ENCODE data around the gene ZBP1. TPM values are rescaled to one million over a fixed set of nuclear protein-coding genes. Genes with fewer than 3 reads are reported as not detected.

The ZBP1 gene
- total RNA-seq, 1 donor from 2014 or later = not detected

DNA sequence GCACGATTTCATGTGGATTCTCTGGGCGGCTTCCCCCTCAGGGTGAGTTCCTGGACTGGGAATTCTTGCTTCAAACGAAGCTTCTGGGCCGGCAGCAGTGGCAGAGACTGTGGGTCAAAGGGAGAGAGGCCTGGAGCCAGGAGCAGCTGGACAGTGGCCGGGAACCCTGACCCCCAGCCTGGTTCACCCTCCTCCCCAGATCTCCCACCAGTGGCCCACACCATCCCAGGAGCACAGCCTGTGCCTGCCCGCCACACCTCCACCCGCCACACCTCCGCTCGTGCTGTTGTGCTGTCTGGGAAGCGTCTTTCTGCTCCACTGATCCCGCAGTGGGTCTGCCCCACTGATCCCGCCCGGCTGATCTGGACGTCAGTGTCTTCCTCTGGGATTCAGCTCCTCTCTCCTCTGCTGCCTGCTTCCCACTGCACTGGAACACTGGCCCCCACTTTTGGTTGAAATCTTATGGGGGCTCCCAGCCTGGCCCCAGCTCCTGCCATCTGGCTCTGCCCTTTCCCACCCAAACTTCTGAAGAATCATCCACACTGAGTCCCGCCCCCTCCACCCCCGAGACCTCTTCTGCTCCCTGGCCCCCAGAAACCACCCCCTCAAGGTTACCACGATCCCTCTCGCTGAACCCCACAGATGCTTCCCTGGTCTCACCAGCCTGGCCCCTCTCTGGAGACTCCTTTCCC, 9.8 kb downstream of the ZBP1 start:
- H3K4me1 Mint-ChIP-seq (ENCODE audit: low read depth) = no peaks in the 10 kb centered on the region
- no peak for TF ChIP-seq CTCF (IDR thresholded peaks at IDR 0.05; ENCODE audit: unreplicated experiment)
- no peaks in the 10 kb centered on the region for H3K36me3 Mint-ChIP-seq (ENCODE audit: insufficient read depth)
- no peak for DNase-seq (ENCODE audit: low spot score, unreplicated experiment)
- no peaks in the 10 kb centered on the region for H3K9me3 Mint-ChIP-seq (ENCODE audit: low read depth)
- H3K4me3 Mint-ChIP-seq (ENCODE audit: low read depth) = no peak overlapping the region
- peak overlapping the region; percentile 21 for H3K27ac Mint-ChIP-seq
- H3K27me3 Mint-ChIP-seq = peaks cover 28% of the 10 kb centered on the region

- Mint-ChIP-seq H3K4me1 (ENCODE audit: low read depth) (no peaks in the 10 kb centered on the region), H3K27me3 (peaks cover 31% of the 10 kb centered on the region), H3K9me3 (ENCODE audit: low read depth) (no peaks in the 10 kb centered on the region), H3K27ac (no peak overlapping the region), H3K36me3 (ENCODE audit: insufficient read depth) (no peaks in the 10 kb centered on the region), H3K4me3 (ENCODE audit: low read depth) (no peak overlapping the region)
- no peak for DNase-seq (ENCODE audit: low spot score, unreplicated experiment)
- TF ChIP-seq CTCF (IDR thresholded peaks at IDR 0.05; ENCODE audit: unreplicated experiment) = peak; percentile 29
These were observed 10.4 kb downstream of the ZBP1 start for GRCh38 chr20:57609842-57610167.

GRCh38 chr20:57609086-57609841, 11.0 kb downstream of the ZBP1 start:
- Mint-ChIP-seq H3K27me3 (peaks cover 35% of the 10 kb centered on the region), H3K4me3 (ENCODE audit: low read depth) (no peak overlapping the region), H3K4me1 (ENCODE audit: low read depth) (no peaks in the 10 kb centered on the region), H3K36me3 (ENCODE audit: insufficient read depth) (no peaks in the 10 kb centered on the region), H3K9me3 (ENCODE audit: low read depth) (no peaks in the 10 kb centered on the region), H3K27ac (no peak overlapping the region)
- DNase-seq (ENCODE audit: low spot score, unreplicated experiment) = no peak
- no peak for TF ChIP-seq CTCF (IDR thresholded peaks at IDR 0.05; ENCODE audit: unreplicated experiment)

DNA sequence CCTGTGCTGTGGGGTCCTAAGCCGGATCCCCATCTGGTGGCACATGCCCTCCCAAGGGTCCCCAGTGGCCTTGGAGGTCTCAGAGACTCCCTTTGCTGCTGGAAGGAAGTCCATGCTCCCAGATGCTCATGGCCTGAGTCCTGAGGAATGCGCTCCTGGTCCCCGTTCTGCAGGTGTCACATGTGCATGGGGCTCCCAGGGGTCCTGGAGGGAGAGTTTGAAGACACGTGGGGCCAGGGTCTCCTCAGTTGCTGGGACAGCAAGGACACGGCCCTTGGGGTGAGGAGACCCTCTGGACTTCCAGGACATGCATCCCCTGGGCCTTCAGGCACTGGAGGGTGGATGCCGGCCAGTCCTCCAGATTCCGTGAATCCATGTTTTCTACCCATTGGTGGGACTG, 11.7 kb downstream of the ZBP1 start:
- no peak overlapping the region for H3K4me3 Mint-ChIP-seq (ENCODE audit: low read depth)
- DNase-seq (ENCODE audit: low spot score, unreplicated experiment) = no peak
- no peaks in the 10 kb centered on the region for H3K9me3 Mint-ChIP-seq (ENCODE audit: low read depth)
- H3K36me3 Mint-ChIP-seq (ENCODE audit: insufficient read depth) = no peaks in the 10 kb centered on the region
- H3K4me1 Mint-ChIP-seq (ENCODE audit: low read depth) = no peaks in the 10 kb centered on the region
- H3K27ac Mint-ChIP-seq = no peak overlapping the region
- no peak for TF ChIP-seq CTCF (IDR thresholded peaks at IDR 0.05; ENCODE audit: unreplicated experiment)
- H3K27me3 Mint-ChIP-seq = peaks cover 36% of the 10 kb centered on the region

DNA sequence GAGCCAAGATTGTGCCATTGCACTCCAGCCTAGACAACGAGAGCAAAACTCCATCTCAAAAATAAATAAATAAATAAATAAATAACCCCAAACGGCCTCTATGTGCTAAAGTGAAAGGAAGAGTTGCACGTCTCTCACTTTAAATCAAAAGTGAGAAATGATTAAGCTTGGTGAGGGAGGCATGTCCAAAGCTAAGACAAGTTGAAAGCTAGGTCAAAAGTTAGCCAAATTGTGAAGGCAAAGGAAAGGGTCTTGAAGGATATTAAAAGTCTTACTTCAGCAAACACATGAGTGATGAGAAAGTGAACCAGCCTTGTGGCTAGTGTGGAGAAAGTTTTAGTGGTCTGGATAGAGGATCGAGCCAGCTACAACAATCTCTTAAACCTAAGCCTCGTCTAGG, 14.3 kb downstream of the ZBP1 start:
- Mint-ChIP-seq H3K36me3 (ENCODE audit: insufficient read depth) (no peaks in the 10 kb centered on the region), H3K27ac (no peak overlapping the region), H3K27me3 (peaks cover 36% of the 10 kb centered on the region), H3K9me3 (ENCODE audit: low read depth) (no peaks in the 10 kb centered on the region), H3K4me1 (ENCODE audit: low read depth) (no peaks in the 10 kb centered on the region), H3K4me3 (ENCODE audit: low read depth) (no peak overlapping the region)
- no peak for TF ChIP-seq CTCF (IDR thresholded peaks at IDR 0.05; ENCODE audit: unreplicated experiment)
- DNase-seq (ENCODE audit: low spot score, unreplicated experiment) = no peak

Measured in progenitor cell of endocrine pancreas (in vitro differentiated cells).